Measurements from ENCODE around the gene ACER2. TPM values are rescaled to one million over a fixed set of nuclear protein-coding genes. Genes with fewer than 3 reads are reported as not detected.
"Not testable (repeated sequence)": the region's sequence is repeated elsewhere in the genome, so short reads cannot be mapped to it uniquely, and the experiment has no call there.

ACER2 gene
- total RNA-seq, 1 donor from 2014 or later, result 10.8 TPM

DNA sequence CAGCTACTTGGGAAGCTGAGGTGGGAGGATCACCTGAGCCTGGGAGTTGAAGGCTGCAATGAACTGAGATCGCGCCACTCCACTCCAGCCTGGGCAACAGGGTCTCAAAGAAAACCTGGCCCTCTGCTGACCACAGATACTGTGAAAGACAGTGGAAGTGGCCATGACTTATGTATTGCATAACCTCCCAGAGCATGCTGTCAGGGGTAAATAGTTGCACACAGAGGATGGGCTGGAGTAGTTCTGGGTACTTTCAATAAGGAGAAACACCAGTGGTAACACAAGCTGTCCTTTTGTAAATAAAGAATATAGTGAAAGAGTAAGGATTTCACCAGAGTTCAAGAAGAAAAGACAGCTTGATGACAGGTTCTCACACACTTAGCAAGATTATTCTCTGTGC lies 1.8 kb downstream of the ACER2 start:
- H3K27me3 ChIP-seq (ENCODE audit: control insufficient read depth, insufficient read depth, low read length), result no peaks in the 10 kb centered on the region
- H3K36me3 ChIP-seq (ENCODE audit: control insufficient read depth, insufficient read depth, low read length), result no peaks in the 10 kb centered on the region
- TF ChIP-seq CTCF (IDR thresholded peaks at IDR 0.05; ENCODE audit: insufficient read depth, low read length, poor library complexity, severe bottlenecking), result no peak
- H3K4me3 ChIP-seq (ENCODE audit: low read depth, low read length), result no peak overlapping the region
- DNase-seq (ENCODE audit: low read depth), result no peak

DNA sequence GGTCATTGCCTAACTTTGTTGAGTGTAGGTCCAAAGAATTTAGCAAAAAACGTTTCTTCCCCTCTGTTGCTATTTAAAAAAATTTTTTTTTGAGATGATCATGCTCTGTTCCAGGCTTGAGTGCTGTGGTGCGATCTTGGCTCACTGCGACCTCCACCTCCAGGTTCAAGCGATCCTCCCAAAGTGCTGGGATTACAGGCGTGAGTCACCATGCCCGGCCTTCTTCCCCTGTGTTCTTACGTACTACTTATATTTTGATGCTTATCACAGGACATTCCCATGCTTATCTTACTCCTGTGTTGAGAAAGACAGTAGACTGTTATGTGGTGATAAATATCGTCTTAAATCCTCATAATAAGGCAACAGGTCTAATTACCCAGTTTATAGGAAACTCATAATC lies 2.5 kb downstream of the ACER2 start:
- Histone ChIP-seq H3K36me3 (ENCODE audit: control insufficient read depth, insufficient read depth, low read length) (no peaks in the 10 kb centered on the region), H3K4me3 (ENCODE audit: low read depth, low read length) (no peak overlapping the region), H3K27me3 (ENCODE audit: control insufficient read depth, insufficient read depth, low read length) (no peaks in the 10 kb centered on the region)
- TF ChIP-seq CTCF (IDR thresholded peaks at IDR 0.05; ENCODE audit: insufficient read depth, low read length, poor library complexity, severe bottlenecking), result no peak
- DNase-seq (ENCODE audit: low read depth), result no peak

DNA sequence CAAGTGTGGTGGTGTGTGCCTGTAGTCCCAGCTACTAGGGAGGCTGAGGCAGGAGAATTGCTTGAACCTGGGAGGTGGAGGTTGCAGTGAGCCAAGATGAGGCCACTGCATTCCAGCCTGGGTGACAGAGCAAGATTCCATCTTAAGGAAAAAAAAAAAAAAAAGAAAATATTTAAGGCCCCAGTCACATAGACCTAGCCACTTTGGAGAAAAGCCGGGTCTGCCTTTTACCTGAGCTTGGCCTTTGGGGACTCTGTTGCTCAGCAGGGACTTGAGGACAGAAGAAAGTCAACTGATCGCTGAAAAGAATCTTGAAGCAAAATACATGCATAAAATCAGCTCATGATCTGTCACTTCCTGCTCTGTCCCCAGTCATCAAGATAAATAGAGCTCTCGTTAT lies 4.6 kb downstream of the ACER2 start:
- not testable (repeated sequence) for H3K36me3 ChIP-seq (ENCODE audit: control insufficient read depth, insufficient read depth, low read length); H3K4me3 ChIP-seq (ENCODE audit: low read depth, low read length); DNase-seq (ENCODE audit: low read depth); H3K27me3 ChIP-seq (ENCODE audit: control insufficient read depth, insufficient read depth, low read length)

DNA sequence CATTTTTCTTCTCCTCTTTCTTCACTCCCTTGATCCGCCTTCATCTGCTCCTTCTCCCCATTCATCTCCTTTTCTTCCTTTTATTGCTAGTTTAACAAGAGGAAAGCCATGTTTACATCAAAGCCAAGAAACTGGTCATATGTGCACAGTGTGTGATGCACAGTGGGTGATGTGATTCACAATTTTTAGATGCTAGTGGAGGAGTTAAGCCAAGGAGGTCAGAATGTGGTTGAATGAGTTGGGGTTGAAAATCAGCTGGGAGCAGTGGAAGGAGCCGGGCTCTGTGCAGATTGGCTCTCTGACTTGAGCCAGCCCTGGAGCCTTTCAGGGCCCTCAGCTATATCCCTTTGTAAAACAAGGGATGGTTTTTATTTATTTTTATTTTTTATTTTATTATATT lies 7.3 kb downstream of the ACER2 start:
- H3K36me3 ChIP-seq (ENCODE audit: control insufficient read depth, insufficient read depth, low read length), result no peaks in the 10 kb centered on the region
- DNase-seq (ENCODE audit: low read depth), result no peak
- TF ChIP-seq CTCF (IDR thresholded peaks at IDR 0.05; ENCODE audit: insufficient read depth, low read length, poor library complexity, severe bottlenecking), result no peak
- no peaks in the 10 kb centered on the region for H3K27me3 ChIP-seq (ENCODE audit: control insufficient read depth, insufficient read depth, low read length)
- H3K4me3 ChIP-seq (ENCODE audit: low read depth, low read length), result no peak overlapping the region

GRCh38 chr9:19420877-19421276 lies 12.1 kb downstream of the ACER2 start:
- Histone ChIP-seq H3K4me3 (ENCODE audit: low read depth, low read length) (no peak overlapping the region), H3K36me3 (ENCODE audit: control insufficient read depth, insufficient read depth, low read length) (no peaks in the 10 kb centered on the region), H3K27me3 (ENCODE audit: control insufficient read depth, insufficient read depth, low read length) (no peaks in the 10 kb centered on the region)
- DNase-seq (ENCODE audit: low read depth), result no peak
- TF ChIP-seq CTCF (IDR thresholded peaks at IDR 0.05; ENCODE audit: insufficient read depth, low read length, poor library complexity, severe bottlenecking), result no peak

DNA sequence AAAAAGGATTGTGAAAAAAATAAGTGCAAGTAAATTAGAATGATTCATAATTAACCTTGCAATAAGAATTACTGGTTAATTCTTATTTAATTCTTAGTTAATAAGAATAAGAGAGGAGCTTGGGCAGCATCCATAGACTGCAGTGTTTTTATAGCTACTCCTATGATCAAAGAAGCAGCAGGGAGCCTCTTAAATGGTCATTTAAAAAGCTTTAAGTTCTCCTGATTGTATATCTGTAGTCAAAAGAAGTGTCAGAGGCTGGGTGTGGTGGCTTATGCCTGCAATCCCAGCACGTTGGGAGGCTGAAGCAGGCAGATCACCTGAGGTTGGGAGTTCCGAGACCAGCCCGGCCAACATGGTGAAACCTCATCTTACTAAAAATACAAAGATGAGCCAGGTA lies 14.4 kb downstream of the ACER2 start:
- H3K27me3 ChIP-seq (ENCODE audit: control insufficient read depth, insufficient read depth, low read length), result no peaks in the 10 kb centered on the region
- no peak overlapping the region for H3K4me3 ChIP-seq (ENCODE audit: low read depth, low read length)
- no peak for TF ChIP-seq CTCF (IDR thresholded peaks at IDR 0.05; ENCODE audit: insufficient read depth, low read length, poor library complexity, severe bottlenecking)
- no peaks in the 10 kb centered on the region for H3K36me3 ChIP-seq (ENCODE audit: control insufficient read depth, insufficient read depth, low read length)
- DNase-seq (ENCODE audit: low read depth), result no peak

Measured in kidney epithelial cell (primary cell).